Astrocyte of the spinal cord (primary cell): ENCODE data around the gene B3GALT6.
A peak's percentile ranks its signal among the peaks of the same experiment; 100 is the strongest.

Experiments
- DNase-seq: peaks from one replicate; pipeline ENCODE4 v3.0.0; 2011; ENCODE audit warnings: low read depth, low spot score
- H3K4me3 ChIP-seq: 2 replicates; pipeline ENCODE4 v1.5.1; 2011; ENCODE audit warnings: low read depth, mild to moderate bottlenecking, low read length, moderate library complexity
- in situ Hi-C: cut with HindIII; loops from 2 replicates; pipeline ENCODE4 v1.10.0; 2017; ENCODE audit warnings: low sequenced_read_pairs
- TF ChIP-seq, protein P1 (sequence below): IDR thresholded peaks from 2 replicates; pipeline ENCODE4 v1.5.1; 2012; ENCODE audit warnings: low read depth, mild to moderate bottlenecking, low read length, inconsistent platforms

Gene B3GALT6

DNA sequence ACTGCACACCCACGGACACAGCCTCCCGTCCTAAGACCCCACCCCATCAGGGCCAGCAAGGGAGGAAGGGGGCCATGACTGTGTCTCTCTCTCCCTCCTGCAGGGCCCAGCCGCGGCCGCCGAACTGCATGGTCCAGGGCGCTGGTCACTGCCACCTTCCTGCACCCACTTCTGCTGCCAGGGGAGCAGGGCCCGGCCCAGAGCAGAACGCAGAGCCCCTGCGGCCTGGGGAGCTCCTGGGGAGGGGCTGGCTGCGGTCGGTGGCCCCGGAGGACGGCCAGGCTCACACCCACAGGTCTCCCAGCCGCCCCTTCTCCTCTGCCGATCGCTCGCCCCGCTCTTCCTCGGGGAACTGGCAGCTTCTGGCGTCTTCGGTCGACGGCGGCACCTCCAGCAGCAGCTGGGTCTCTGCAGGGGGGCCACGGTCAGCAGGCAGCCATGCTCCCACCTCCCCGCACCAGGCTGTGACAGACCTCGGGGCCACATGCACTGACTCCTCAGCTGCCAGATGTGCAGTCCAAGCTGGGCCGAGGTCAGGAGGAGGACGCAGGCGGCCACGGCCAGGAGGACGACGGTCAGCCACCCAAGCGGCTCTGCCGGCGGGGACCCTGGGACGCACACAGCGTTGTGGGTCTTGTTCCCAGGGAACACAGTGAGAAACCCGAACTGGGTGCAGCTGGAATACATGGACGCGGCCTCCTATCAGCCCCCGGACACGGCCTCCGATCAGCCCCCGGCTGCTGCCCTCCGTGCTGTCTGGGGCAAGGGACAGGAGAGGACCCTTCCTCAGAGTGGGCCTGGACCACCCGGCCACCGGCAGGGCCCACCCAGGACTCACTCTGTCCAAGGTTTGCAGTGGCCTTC lies 28.2 kb upstream of the B3GALT6 start:
- no peak overlapping the region for H3K4me3 ChIP-seq
- DNase-seq = no peak
- TF ChIP-seq, protein P1, sequence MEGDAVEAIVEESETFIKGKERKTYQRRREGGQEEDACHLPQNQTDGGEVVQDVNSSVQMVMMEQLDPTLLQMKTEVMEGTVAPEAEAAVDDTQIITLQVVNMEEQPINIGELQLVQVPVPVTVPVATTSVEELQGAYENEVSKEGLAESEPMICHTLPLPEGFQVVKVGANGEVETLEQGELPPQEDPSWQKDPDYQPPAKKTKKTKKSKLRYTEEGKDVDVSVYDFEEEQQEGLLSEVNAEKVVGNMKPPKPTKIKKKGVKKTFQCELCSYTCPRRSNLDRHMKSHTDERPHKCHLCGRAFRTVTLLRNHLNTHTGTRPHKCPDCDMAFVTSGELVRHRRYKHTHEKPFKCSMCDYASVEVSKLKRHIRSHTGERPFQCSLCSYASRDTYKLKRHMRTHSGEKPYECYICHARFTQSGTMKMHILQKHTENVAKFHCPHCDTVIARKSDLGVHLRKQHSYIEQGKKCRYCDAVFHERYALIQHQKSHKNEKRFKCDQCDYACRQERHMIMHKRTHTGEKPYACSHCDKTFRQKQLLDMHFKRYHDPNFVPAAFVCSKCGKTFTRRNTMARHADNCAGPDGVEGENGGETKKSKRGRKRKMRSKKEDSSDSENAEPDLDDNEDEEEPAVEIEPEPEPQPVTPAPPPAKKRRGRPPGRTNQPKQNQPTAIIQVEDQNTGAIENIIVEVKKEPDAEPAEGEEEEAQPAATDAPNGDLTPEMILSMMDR = no peak
- in situ Hi-C loops = no loop called here

DNA sequence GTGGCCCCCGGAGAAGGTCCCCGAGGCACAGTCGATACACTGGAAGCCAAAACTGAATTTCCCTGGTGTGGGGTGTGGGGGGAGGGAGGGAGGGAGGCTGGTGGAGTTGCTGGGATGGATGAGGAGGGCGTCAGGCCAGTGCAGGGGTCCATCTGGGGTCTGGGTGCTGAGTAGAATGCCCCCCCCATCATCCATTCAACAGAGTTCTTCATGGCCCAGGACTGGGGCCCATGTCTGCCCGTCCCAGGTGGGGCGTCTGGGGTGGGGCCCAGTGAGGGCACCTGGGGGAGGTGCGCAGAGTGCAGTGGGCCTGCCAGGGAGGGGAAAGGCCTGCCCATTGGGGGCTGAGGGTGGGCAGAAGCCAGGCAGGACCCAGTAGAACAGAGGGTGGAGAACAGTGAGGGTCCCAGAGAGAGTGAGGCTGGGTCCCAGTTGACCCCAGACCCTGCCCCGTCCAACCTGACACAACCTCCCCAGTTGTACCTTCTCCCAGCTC lies 27.6 kb upstream of the B3GALT6 start:
- in situ Hi-C loops = no loop called here
- H3K4me3 ChIP-seq = no peak overlapping the region
- no peak for DNase-seq
- TF ChIP-seq, protein P1 = no peak

DNA sequence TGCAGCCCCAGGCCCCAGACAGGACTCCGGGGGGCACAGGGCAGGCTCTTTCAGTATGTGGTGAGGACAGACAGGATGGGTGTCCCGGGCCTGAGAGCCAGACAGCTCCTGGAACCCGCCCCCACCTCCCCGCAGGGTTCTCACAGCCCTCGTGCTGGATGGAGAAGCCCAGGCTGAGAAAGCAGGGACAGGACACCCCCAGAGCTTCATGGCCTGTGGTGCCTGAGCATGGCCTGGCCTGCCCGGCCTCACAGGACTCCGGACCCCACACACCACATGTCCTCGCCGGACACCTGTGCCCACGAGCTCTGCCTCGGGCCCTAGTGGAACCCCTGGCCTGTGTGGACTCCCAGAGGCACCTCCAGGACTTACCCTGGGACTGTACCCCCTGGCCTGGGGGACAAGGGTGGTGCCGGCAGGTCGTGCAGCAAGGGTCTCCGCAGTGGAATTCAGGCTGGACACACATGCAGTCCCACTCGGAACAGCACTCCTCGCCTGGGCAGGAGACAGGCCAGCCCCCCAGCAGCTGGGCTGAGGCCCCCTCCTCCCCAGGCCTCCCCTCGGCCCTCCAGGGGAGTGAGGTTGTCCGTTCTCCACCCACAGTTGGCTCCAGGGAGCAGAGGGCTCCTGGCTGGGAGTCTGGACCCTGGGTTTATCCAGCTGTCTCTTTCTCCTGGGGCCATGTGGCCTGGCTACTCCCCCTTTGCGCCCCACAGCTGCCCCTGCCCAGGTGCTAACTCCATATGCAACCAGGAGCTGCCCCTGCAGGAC lies 26.9 kb upstream of the B3GALT6 start:
- TF ChIP-seq, protein P1 = no peak
- in situ Hi-C loops = no loop called here
- no peak overlapping the region for H3K4me3 ChIP-seq
- DNase-seq = no peak

DNA sequence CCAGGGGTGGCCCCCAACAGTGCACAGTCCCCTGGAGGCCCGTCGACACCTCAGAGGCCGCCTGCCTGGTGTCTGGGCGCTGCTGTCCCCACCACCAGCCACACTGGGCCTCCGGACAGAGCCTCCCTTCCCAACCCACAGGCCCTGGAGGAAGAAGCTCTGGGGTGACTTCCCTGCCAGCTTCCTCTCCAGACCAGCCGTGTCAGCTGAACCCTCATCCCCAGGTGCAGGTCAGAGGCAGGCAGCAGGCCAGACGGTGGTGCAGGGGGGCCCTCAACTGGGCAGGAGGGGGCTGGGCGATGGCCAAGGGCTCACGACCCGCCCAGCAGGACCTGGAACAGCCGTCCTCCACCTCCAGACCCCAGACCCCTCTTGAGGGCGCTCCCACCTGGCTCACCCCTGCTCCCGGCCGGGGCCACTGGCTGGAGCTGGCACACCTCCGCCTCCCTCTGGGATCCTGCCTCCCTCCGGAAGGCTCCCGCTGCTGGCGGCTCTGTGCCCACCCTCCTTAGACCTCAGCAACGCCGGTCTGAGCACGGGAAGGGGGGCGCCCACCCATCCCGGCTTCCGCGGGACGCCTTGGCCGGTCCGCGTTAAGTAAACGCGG lies 26.2 kb upstream of the B3GALT6 start:
- DNase-seq = no peak
- in situ Hi-C loops = no loop called here
- TF ChIP-seq, protein P1 = no peak
- H3K4me3 ChIP-seq = no peak overlapping the region

DNA sequence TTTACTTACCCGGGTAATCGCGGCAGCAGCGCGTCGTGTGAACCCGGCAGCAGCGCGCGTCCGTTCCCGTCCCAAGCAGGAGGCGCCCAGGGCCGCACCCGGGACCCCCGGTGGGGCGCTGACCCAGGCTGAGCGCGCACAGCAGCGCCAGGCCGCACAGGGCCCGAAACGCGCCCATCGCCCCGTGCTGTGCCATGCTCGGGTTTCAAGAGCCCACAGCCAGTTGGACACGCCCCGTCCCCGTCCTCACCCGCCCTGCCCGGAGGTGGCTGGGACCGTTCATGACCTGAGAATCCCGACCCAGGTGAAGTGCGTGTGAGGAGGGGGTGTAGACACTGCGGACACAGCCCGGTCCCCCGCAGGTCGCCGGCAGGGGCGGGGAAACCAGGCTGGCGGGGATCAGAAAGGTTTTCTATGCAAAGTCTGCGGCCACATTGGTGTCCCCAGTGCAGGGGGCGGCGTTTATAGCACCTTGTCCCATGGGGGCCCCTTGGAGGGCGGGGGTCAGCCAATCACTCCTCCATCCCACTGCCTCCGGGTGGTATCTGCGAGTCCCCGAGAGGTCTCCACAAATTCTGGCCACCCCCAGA lies 25.6 kb upstream of the B3GALT6 start, which contains the start of gene TNFRSF18:
Gene TNFRSF18, minus strand, starts transcription at position 217 of the 590 bp plus-strand sequence. Its CDS starts 21 bp downstream, at position 196.
- in situ Hi-C loops = no loop called here

More for the DNA sequence above, 25.6 kb upstream of the B3GALT6 start, which contains the start of gene TNFRSF18:
- TF ChIP-seq, protein P1 = no peak
- DNase-seq = peak; percentile 5
- H3K4me3 ChIP-seq = no peak within 1 kb of the TSS
